DMS53 (cell line): Measurements from ENCODE around the gene PCDHA10.
A peak's percentile ranks its signal among the peaks of the same experiment; 100 is the strongest.
"Not testable (repeated sequence)": the region's sequence is repeated elsewhere in the genome, so short reads cannot be mapped to it uniquely, and the experiment has no call there.

Experiments
- DNase-seq: peaks from one replicate; lab custom pipeline; 2025; lab: John Stamatoyannopoulos, UW

PCDHA10 gene, protein sequence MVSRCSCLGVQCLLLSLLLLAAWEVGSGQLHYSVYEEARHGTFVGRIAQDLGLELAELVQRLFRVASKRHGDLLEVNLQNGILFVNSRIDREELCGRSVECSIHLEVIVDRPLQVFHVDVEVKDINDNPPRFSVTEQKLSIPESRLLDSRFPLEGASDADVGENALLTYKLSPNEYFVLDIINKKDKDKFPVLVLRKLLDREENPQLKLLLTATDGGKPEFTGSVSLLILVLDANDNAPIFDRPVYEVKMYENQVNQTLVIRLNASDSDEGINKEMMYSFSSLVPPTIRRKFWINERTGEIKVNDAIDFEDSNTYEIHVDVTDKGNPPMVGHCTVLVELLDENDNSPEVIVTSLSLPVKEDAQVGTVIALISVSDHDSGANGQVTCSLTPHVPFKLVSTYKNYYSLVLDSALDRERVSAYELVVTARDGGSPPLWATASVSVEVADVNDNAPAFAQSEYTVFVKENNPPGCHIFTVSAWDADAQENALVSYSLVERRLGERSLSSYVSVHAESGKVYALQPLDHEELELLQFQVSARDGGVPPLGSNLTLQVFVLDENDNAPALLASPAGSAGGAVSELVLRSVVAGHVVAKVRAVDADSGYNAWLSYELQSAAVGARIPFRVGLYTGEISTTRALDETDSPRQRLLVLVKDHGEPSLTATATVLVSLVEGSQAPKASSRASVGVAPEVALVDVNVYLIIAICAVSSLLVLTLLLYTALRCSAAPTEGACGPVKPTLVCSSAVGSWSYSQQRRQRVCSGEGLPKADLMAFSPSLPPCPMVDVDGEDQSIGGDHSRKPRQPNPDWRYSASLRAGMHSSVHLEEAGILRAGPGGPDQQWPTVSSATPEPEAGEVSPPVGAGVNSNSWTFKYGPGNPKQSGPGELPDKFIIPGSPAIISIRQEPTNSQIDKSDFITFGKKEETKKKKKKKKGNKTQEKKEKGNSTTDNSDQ

DNA sequence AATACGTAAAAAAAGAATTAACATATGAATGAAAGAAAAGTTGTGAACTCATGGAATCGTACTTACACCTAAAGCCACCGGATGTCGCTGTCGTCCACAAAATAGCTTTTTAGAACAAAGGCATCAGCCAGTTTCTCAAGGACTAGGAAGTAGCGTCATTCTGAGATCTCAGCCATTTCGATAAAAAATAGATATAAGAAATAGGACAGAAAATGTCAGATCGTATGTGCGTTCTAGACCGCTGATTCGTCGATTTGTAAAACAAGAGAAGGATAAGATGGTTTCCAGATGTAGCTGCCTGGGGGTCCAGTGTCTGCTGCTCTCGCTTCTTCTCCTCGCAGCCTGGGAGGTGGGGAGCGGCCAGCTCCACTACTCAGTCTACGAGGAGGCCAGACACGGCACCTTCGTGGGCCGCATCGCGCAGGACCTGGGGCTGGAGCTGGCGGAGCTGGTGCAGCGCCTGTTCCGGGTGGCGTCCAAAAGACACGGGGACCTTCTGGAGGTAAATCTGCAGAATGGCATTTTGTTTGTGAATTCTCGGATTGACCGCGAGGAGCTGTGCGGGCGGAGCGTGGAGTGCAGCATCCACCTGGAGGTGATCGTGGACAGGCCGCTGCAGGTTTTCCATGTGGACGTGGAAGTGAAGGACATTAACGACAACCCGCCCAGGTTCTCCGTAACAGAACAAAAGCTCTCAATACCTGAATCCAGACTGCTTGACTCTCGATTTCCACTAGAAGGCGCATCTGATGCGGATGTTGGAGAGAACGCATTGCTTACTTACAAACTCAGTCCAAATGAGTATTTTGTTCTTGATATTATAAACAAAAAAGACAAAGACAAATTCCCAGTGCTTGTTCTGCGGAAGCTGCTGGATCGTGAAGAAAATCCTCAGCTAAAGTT is at the start of gene PCDHA10:
PCDHA10 (plus strand) TSS at position 126 of the 903 bp plus-strand sequence; CDS start at position 278, 152 bp downstream.
- peak; percentile 88 for DNase-seq

DNA sequence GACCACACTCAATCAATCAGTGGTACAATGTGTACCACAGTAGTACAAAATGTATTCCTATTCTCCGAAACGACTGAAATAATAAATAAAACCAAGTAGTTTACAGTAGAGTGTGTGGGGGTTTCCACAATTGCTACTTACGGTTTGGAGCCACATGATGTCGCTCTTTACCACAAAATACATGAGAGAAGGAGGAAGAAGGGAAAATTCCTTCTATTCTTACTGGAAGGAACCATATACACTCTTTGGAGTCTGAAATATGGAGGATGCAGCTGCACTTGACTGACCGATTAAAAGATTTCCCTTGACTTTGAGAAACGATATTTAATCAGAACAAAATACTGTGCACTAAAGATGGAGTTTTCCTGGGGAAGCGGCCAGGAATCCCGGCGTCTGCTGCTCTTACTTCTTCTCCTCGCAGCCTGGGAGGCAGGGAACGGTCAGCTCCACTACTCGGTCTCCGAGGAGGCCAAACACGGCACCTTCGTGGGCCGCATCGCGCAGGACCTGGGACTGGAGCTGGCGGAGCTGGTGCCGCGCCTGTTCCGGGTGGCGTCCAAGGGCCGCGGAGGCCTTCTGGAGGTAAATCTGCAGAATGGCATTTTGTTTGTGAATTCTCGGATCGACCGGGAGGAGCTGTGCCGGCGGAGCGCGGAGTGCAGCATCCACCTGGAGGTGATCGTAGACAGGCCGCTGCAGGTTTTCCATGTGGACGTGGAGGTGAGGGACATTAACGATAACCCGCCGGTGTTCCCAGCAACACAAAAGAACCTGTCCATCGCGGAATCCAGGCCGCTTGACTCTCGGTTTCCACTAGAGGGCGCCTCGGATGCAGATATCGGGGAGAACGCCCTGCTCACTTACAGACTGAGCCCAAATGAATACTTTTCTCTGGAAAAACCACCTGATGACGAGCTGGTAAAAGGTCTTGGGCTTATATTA is 48.6 kb upstream of the PCDHA10 start, which contains the start of gene PCDHA4:
PCDHA4 (plus strand) TSS at position 235 of the 942 bp plus-strand sequence.
- DNase-seq, result peak; percentile 92

DNA sequence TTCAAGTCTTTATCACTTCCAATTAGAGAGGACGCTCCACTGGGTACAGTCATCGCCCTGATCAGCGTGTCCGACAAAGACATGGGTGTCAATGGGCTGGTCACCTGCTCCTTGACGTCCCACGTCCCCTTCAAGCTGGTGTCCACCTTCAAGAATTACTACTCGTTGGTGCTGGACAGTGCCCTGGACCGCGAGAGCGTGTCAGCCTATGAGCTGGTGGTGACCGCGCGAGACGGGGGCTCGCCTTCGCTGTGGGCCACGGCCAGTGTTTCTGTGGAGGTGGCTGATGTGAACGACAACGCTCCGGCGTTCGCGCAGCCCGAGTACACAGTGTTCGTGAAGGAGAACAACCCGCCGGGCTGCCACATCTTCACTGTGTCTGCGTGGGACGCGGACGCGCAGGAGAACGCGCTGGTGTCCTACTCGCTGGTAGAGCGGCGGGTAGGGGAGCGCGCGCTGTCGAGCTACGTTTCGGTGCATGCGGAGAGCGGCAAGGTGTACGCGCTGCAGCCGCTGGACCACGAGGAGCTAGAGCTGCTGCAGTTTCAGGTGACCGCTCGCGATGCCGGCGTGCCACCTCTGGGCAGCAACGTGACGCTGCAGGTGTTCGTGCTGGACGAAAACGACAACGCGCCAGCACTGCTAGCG is 47.3 kb upstream of the PCDHA10 start:
- DNase-seq, result not testable (repeated sequence)

DNA sequence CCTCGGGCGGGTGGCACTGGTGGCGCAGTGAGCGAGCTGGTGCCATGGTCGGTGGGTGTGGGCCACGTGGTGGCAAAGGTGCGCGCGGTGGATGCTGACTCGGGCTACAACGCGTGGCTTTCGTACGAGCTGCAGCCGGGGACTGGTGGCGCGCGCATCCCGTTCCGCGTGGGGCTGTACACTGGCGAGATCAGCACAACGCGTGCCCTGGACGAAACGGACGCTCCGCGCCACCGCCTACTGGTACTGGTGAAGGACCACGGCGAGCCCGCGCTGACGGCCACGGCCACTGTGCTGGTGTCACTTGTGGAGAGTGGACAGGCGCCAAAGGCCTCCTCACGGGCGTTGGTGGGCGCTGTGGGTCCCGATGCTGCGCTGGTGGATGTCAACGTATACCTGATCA is 46.8 kb upstream of the PCDHA10 start:
- DNase-seq, result no peak

DNA sequence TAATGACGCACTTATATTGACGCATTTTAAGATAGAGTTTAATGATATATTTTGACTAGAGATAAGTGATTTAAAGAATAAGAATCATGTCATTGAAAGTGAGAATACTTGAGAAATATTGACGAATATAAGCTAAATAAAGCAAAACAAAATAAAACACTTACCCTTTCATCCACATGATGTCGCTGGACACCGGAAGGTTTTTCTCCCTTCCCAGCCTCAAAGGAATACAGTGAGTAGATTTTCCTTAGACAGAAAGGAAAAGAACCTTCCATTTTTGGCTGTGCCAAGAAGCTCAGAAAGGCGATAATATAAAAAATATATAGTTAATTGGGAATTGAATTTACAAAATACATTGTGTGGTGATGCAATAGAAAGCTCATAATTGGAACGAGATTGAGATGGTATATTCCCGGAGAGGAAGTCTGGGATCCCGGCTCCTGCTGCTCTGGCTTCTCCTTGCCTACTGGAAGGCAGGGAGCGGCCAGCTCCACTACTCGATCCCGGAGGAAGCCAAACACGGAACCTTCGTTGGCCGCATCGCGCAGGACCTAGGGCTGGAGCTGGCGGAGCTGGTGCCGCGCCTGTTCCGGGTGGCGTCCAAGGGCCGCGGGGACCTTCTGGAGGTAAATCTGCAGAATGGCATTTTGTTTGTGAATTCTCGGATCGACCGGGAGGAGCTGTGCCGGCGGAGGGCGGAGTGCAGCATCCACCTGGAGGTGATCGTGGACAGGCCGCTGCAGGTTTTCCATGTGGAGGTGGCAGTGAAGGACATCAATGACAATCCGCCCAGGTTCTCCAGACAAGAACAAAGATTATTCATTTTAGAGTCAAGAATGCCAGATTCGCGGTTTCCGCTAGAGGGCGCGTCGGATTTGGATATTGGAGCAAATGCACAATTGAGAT is 34.1 kb upstream of the PCDHA10 start, which contains the start of gene PCDHA5:
PCDHA5 (plus strand) TSS at position 239 of the 906 bp plus-strand sequence.
- DNase-seq, result peak; percentile 77

DNA sequence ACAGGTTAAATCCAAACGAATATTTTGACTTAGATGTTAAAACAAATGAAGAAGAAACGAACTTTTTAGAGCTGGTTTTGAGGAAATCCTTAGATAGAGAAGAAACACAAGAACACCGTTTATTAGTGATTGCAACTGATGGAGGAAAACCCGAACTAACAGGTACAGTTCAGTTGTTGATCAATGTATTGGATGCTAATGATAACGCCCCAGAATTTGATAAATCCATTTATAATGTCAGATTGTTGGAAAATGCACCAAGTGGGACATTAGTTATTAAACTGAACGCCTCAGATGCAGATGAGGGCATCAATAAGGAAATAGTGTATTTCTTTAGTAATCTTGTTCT is 33.4 kb upstream of the PCDHA10 start:
- DNase-seq, result no peak

DNA sequence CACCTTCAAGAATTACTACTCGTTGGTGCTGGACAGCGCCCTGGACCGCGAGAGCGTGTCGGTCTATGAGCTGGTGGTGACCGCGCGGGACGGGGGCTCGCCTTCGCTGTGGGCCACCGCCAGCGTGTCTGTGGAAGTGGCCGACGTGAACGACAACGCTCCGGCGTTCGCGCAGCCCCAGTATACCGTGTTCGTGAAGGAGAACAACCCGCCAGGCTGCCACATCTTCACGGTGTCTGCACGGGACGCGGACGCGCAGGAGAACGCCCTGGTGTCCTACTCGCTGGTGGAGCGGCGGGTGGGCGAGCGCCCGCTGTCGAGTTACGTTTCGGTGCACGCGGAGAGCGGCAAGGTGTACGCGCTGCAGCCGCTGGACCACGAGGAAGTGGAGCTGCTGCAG is 32.7 kb upstream of the PCDHA10 start:
- not testable (repeated sequence) for DNase-seq

DNA sequence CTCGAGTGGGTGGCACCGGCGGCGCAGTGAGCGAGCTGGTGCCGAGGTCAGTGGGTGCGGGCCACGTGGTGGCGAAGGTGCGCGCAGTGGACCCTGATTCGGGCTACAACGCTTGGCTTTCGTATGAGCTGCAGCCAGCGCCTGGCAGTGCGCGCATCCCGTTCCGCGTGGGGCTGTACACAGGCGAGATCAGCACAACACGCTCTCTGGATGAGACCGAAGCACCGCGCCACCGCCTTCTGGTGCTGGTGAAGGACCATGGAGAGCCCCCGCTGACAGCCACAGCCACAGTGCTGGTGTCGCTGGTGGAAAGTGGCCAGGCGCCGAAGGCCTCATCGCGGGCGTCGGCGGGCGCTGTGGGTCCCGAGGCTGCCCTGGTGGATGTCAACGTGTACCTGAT is 32.2 kb upstream of the PCDHA10 start:
- no peak for DNase-seq

DNA sequence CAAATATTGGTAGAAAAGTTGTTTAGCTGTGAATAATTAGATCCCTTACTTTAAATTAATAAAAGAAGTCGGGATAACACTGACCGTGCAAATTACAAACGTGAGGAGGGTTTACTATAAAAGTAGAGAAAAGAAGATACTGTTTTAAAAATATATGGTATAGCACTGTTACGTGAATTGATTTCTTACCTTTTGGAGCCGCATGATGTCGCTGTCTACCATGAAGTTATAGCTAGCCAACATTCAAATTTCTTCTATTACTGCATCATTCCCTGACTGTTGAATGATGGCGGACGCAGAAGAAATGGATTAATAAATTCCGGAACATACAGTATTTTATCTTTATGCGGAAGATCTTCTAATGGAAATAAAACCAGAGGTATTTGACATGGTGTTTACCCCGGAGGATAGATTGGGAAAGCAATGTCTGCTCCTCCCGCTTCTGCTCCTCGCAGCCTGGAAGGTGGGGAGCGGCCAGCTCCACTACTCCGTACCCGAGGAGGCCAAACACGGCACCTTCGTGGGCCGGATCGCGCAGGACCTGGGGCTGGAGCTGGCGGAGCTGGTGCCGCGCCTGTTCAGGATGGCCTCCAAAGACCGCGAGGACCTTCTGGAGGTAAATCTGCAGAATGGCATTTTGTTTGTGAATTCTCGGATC is 27.9 kb upstream of the PCDHA10 start, which contains the start of gene PCDHA6:
PCDHA6 (plus strand) TSS at position 257 of the 658 bp plus-strand sequence; CDS start at position 389, 132 bp downstream.
- DNase-seq, result peak; percentile 59

DNA sequence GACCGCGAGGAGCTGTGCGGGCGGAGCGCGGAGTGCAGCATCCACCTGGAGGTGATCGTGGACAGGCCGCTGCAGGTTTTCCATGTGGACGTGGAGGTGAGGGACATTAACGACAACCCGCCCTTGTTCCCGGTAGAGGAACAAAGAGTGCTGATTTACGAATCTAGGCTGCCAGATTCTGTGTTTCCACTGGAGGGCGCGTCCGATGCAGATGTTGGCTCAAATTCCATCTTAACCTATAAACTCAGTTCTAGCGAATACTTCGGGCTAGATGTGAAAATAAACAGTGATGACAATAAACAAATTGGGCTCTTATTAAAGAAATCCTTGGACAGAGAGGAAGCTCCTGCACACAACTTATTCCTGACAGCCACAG is 27.3 kb upstream of the PCDHA10 start:
- peak; percentile 68 for DNase-seq

DNA sequence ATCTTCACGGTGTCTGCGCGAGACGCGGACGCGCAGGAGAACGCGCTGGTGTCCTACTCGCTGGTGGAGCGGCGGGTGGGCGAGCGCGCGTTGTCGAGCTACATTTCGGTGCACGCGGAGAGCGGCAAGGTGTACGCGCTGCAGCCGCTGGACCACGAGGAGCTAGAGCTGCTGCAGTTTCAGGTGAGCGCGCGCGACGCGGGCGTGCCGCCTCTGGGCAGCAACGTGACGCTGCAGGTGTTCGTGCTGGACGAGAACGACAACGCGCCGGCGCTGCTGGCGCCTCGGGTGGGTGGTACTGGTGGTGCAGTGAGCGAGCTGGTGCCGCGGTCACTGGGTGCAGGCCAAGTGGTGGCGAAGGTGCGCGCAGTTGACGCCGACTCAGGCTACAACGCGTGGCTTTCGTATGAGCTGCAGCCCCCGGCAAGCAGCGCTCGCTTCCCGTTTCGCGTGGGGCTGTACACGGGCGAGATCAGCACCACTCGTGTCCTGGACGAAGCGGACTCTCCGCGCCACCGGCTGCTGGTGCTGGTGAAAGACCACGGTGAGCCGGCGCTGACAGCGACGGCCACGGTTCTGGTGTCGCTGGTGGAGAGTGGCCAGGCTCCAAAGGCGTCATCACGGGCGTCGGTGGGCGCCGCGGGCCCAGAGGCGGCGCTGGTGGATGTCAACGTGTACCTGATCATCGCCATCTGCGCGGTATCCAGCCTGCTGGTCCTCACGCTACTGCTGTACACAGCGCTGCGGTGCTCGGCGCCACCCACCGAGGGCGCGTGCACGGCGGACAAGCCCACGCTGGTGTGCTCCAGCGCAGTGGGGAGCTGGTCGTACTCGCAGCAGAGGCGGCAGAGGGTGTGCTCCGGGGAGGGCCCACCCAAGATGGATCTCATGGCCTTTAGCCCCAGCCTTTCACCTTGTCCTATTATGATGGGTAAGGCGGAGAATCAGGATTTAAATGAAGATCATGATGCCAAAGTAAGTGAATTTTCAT is 25.9 kb upstream of the PCDHA10 start:
- not testable (repeated sequence) for DNase-seq

DNA sequence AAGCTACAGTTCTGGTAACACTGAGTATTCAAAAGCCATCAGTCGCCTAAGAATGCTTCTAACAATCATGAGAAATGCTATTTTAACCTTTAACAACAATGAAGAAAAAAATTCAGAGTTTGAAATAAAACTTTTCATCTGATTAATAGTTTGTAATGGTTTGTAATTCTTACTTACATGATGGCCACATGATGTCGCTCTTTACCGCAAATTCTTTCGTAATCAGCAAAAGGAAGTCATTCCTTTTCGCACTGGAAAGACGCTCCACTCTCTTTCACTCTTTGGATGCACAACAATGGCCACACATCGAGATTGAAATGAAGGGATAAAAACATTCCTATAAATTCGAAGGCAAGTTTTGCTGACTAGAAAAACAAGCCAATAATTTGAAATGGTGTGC is 21.7 kb upstream of the PCDHA10 start, which contains the start of gene PCDHA7:
PCDHA7 (plus strand) TSS at position 277 of the 400 bp plus-strand sequence; CDS start at position 392, 115 bp downstream.
- DNase-seq, result peak; percentile 79

DNA sequence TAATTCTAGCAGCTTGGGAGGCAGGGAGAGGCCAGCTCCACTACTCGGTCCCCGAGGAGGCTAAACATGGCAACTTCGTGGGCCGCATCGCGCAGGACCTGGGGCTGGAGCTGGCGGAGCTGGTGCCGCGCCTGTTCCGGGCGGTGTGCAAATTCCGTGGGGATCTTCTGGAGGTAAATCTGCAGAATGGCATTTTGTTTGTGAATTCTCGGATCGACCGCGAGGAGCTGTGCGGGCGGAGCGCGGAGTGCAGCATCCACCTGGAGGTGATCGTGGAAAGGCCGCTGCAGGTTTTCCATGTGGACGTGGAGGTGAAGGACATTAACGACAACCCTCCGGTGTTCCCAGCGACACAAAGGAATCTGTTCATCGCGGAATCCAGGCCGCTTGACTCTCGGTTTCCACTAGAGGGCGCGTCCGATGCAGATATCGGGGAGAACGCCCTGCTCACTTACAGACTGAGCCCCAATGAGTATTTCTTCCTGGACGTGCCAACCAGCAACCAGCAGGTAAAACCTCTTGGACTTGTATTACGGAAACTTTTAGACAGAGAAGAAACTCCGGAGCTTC is 21.2 kb upstream of the PCDHA10 start:
- peak; percentile 77 for DNase-seq

DNA sequence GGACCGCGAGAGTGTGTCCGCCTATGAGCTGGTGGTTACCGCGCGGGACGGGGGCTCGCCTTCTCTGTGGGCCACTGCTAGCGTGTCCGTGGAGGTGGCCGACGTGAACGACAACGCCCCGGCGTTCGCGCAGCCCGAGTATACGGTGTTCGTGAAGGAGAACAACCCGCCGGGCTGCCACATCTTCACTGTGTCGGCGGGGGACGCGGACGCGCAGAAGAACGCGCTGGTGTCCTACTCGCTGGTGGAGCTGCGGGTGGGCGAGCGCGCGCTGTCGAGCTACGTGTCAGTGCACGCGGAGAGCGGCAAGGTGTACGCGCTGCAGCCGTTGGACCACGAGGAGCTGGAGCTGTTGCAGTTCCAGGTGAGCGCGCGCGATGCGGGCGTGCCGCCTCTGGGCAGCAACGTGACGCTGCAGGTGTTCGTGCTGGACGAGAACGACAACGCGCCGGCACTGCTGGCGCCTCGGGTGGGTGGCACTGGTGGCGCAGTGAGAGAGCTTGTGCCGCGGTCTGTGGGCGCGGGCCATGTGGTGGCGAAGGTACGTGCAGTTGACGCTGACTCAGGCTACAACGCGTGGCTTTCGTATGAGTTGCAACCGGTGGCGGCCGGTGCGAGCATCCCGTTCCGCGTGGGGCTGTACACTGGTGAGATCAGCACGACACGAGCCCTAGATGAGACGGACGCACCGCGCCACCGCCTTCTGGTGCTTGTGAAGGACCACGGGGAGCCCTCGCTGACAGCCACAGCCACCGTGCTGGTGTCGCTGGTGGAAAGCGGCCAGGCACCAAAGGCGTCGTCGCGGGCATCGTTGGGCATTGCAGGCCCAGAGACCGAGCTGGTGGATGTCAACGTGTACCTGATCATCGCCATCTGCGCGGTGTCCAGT is 19.8 kb upstream of the PCDHA10 start:
- no peak for DNase-seq
